NCI-H2107 treated with DMSO at 0.1 percent for 48 hours (cell line): ENCODE measurements around the gene SLC16A12.

ENCODE experiments used
- DNase-seq: peaks from one replicate; lab custom pipeline; 2025; ENCODE audit not compliant: unreplicated experiment; lab: John Stamatoyannopoulos, UW

Gene SLC16A12

GRCh38 chr10:89515031-89515841 lies 20.2 kb downstream of the SLC16A12 start:
- no peak for DNase-seq

GRCh38 chr10:89513206-89513605 lies 22.2 kb downstream of the SLC16A12 start:
- DNase-seq, result no peak

GRCh38 chr10:89505640-89506275 lies 29.6 kb downstream of the SLC16A12 start:
- DNase-seq, result no peak

- no peak for DNase-seq
Measured at GRCh38 chr10:89504691-89505090, 30.7 kb downstream of the SLC16A12 start.

- DNase-seq, result no peak
Measured at GRCh38 chr10:89503652-89504370, 31.6 kb downstream of the SLC16A12 start.

- no peak for DNase-seq
Measured at GRCh38 chr10:89503151-89503550, 32.2 kb downstream of the SLC16A12 start.

- DNase-seq, result no peak
Measured at GRCh38 chr10:89502549-89502948, 32.8 kb downstream of the SLC16A12 start.

GRCh38 chr10:89494575-89494974 lies 40.8 kb downstream of the SLC16A12 start:
- peak; percentile 0 for DNase-seq

- DNase-seq, result no peak
Measured at GRCh38 chr10:89494068-89494467, 41.3 kb downstream of the SLC16A12 start.

- DNase-seq, result no peak
Measured at GRCh38 chr10:89491932-89492331, 43.5 kb downstream of the SLC16A12 start.

GRCh38 chr10:89490596-89491335 lies 44.6 kb downstream of the SLC16A12 start:
- DNase-seq, result no peak

GRCh38 chr10:89482256-89482655 lies 53.1 kb downstream of the SLC16A12 start:
- DNase-seq, result no peak

- DNase-seq, result no peak
Measured at GRCh38 chr10:89481662-89482061, 53.7 kb downstream of the SLC16A12 start.

GRCh38 chr10:89479771-89480446 lies 55.5 kb downstream of the SLC16A12 start:
- DNase-seq, result no peak

GRCh38 chr10:89478739-89479654 lies 56.4 kb downstream of the SLC16A12 start:
- DNase-seq, result no peak

GRCh38 chr10:89478085-89478738 lies 57.2 kb downstream of the SLC16A12 start:
- no peak for DNase-seq

- DNase-seq, result no peak
Measured at GRCh38 chr10:89476150-89476549, 59.2 kb downstream of the SLC16A12 start.

GRCh38 chr10:89475591-89475998 lies 59.8 kb downstream of the SLC16A12 start:
- no peak for DNase-seq

GRCh38 chr10:89475125-89475524 lies 60.3 kb downstream of the SLC16A12 start:
- no peak for DNase-seq
